RPMI7951 (cell line): ENCODE measurements around the gene TNFRSF6B. TPM values are rescaled to one million over a fixed set of nuclear protein-coding genes. Genes with fewer than 3 reads are reported as not detected.

ENCODE experiments used
- total RNA-seq: library from RNA; depleted of rRNA; stranded (reverse); fragments of >200 nt; shearing (Covaris generic); gene quantifications from 2 replicates; pipeline ENCODE4 v1.2.3, GENCODE V29; 2014; rRNA removed

The TNFRSF6B gene
- total RNA-seq, 1 experiment from 2014 or later: 0.36 TPM

Other genes with a start within 250 kb of the TNFRSF6B start
- 0.10 and 2.5 TPM in 2 replicates for gene KCNQ2, start 224.0 kb upstream of the TNFRSF6B start, total RNA-seq
- 14.1 and 17.6 TPM in 2 replicates for gene EEF1A2, start 197.6 kb upstream of the TNFRSF6B start, total RNA-seq
- gene PPDPF, start 175.9 kb upstream of the TNFRSF6B start, total RNA-seq: 140 and 185 TPM in 2 replicates
- 0.48 TPM in 1 of 2 replicates, not detected in the other for gene PTK6, start 159.3 kb upstream of the TNFRSF6B start, total RNA-seq
- not detected in 2 replicates for gene SRMS, start 148.9 kb upstream of the TNFRSF6B start, total RNA-seq
- 1.8 and 1.9 TPM in 2 replicates for gene FNDC11, start 142.5 kb upstream of the TNFRSF6B start, total RNA-seq
- 13.3 and 23.4 TPM in 2 replicates for gene HELZ2, start 122.4 kb upstream of the TNFRSF6B start, total RNA-seq
- gene GMEB2, start 69.6 kb upstream of the TNFRSF6B start, total RNA-seq: 7.6 and 10.0 TPM in 2 replicates
- 75.3 and 102 TPM in 2 replicates for gene STMN3, start 43.2 kb upstream of the TNFRSF6B start, total RNA-seq
- gene RTEL1, start 38.3 kb upstream of the TNFRSF6B start, total RNA-seq: 17.4 and 18.7 TPM in 2 replicates
- gene ARFRP1, start 11.3 kb downstream of the TNFRSF6B start, total RNA-seq: 38.8 and 69.0 TPM in 2 replicates
- gene ZGPAT, start 11.4 kb downstream of the TNFRSF6B start, total RNA-seq: 8.3 and 28.5 TPM in 2 replicates
- 0.72 and 4.4 TPM in 2 replicates for gene LIME1, start 40.0 kb downstream of the TNFRSF6B start, total RNA-seq
- gene SLC2A4RG, start 43.1 kb downstream of the TNFRSF6B start, total RNA-seq: 29.3 and 46.9 TPM in 2 replicates
- 3.4 and 5.8 TPM in 2 replicates for gene ZBTB46, start 134.6 kb downstream of the TNFRSF6B start, total RNA-seq
- not detected in 2 replicates for gene ABHD16B, start 164.8 kb downstream of the TNFRSF6B start, total RNA-seq
- gene TPD52L2, start 168.6 kb downstream of the TNFRSF6B start, total RNA-seq: 137 and 140 TPM in 2 replicates
- 29.3 and 37.1 TPM in 2 replicates for gene DNAJC5, start 198.5 kb downstream of the TNFRSF6B start, total RNA-seq